Osteoblast (primary cell): Measurements from ENCODE around the gene ZNF784. TPM values are rescaled to one million over a fixed set of nuclear protein-coding genes. Genes with fewer than 3 reads are reported as not detected.
A peak's percentile ranks its signal among the peaks of the same experiment; 100 is the strongest.

ENCODE experiments used
- DNase-seq: peaks from one replicate; pipeline ENCODE4 v3.0.0; 2011; ENCODE audit warnings: low spot score, mixed read lengths; ENCODE audit not compliant: insufficient read length; ENCODE audit errors: missing footprints
- H2AFZ ChIP-seq: 2 replicates; pipeline ENCODE4 v1.6.0; 2011; ENCODE audit warnings: mild to moderate bottlenecking, low read length
- H3K27ac ChIP-seq: 2 replicates; pipeline ENCODE4 v1.5.1; 2011; ENCODE audit warnings: mild to moderate bottlenecking, low read depth, low read length, moderate library complexity
- H3K27me3 ChIP-seq: 2 replicates; pipeline ENCODE4 v1.6.0; 2012; ENCODE audit warnings: mild to moderate bottlenecking, control low read depth, inconsistent platforms, low read length, moderate library complexity; ENCODE audit not compliant: insufficient read depth
- H3K36me3 ChIP-seq: 2 replicates; pipeline ENCODE4 v1.5.1; 2011; ENCODE audit warnings: mild to moderate bottlenecking, low read length, control low read depth, moderate library complexity; ENCODE audit not compliant: insufficient read depth
- H3K4me1 ChIP-seq: 2 replicates; pipeline ENCODE4 v1.5.1; 2011; ENCODE audit warnings: mild to moderate bottlenecking, low read length, control low read depth, moderate library complexity; ENCODE audit not compliant: insufficient read depth
- H3K4me2 ChIP-seq: 2 replicates; pipeline ENCODE4 v1.6.0; 2011; ENCODE audit warnings: mild to moderate bottlenecking, low read length; ENCODE audit not compliant: insufficient read depth
- H3K4me3 ChIP-seq: fragments of 200-600 bp; sonication (generic); 3 replicates; pipeline ENCODE4 v1.5.1; 2012; ENCODE audit warnings: mild to moderate bottlenecking, low read length, inconsistent platforms; ENCODE audit not compliant: insufficient read depth
- H3K79me2 ChIP-seq: 2 replicates; pipeline ENCODE4 v1.6.0; 2012; ENCODE audit warnings: mild to moderate bottlenecking, low read length, control low read depth, inconsistent platforms; ENCODE audit not compliant: insufficient read depth
- H3K9me3 ChIP-seq: 2 replicates; pipeline ENCODE4 v1.5.1; 2011; ENCODE audit warnings: low read depth, low read length, control low read depth
- H4K20me1 ChIP-seq: 2 replicates; pipeline ENCODE4 v1.6.0; 2012; ENCODE audit warnings: mild to moderate bottlenecking, low read length, control low read depth; ENCODE audit not compliant: insufficient read depth
- CTCF ChIP-seq: IDR thresholded peaks from 2 replicates; pipeline ENCODE4 v1.5.1; 2011; ENCODE audit warnings: mild to moderate bottlenecking, low read depth, low read length, moderate library complexity; ENCODE audit errors: extremely low read depth
- total RNA-seq: library from RNA; depleted of rRNA; stranded (reverse); fragments of >200 nt; gene quantifications from 2 replicates; pipeline ENCODE4 v1.2.3, GENCODE V29; 2012

ZNF784 gene
- total RNA-seq, 1 donor, result 8.7 TPM

DNA sequence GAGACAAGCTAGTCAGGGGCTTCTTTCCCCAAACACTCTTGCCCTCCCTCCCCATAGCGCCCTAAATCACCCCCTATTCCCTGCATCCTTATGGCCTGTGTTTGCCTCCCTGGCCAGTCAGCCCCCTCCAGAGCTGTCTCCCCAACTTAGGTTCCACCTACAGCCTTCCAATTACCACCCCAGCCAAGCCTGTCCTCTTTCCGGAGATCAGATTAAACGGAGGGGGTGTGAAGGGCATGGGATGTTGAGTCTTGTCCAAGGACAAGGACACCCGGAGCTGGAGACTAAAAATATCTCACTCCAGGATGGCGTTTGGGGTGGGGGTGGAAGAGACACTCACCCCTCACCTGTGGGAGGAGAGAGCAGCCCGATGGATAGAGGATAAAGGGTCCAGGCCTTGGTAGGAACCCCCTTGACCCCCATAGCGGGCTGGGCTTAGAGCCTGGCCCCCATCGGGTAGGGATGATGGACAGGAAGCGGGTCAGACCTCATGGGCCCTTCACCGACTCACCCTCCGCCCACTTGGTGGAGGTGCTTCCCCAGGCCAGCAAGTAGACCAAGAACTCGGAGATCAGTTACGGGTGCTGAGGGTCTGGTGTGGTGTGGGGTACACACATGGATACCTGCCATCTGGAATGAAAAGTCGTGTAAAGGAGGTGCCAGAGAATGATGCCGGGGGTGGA lies 12.9 kb downstream of the ZNF784 start:
- Histone ChIP-seq H3K4me1 (peaks cover 6% of the 10 kb centered on the region), H2AFZ (no peak overlapping the region), H3K4me2 (no peak overlapping the region), H3K27ac (no peak overlapping the region), H3K4me3 (no peak overlapping the region), H4K20me1 (peaks cover 31% of the 10 kb centered on the region), H3K9me3 (peaks cover 6% of the 10 kb centered on the region), H3K27me3 (no peaks in the 10 kb centered on the region), H3K36me3 (peaks cover 15% of the 10 kb centered on the region), H3K79me2 (peaks cover 59% of the 10 kb centered on the region)
- DNase-seq, result peak; percentile 67
- no peak for TF ChIP-seq CTCF

DNA sequence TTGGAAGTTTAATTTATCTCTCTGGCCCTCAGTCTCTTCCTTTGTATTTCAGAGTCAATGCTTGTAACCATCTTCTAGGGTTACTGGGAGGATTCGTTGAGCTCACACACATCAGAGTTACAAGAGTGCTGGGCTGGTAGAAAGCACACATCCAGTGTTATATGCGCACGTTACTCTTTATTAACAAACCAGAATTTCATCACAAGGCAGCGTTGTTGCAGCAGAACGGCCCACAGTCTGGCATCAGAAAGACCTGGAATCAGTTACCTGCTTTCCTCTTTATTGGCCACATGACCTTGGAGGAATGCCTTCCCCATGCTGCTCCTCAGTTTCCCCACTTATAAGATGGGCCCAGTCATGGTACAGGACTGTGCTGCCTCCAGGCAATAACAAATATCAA lies 15.0 kb downstream of the ZNF784 start:
- peaks cover 64% of the 10 kb centered on the region for H3K79me2 ChIP-seq
- peaks cover 6% of the 10 kb centered on the region for H3K9me3 ChIP-seq
- H3K27ac ChIP-seq, result no peak overlapping the region
- H3K27me3 ChIP-seq, result no peaks in the 10 kb centered on the region
- no peak for TF ChIP-seq CTCF
- H3K4me2 ChIP-seq, result no peak overlapping the region
- H2AFZ ChIP-seq, result no peak overlapping the region
- H3K4me3 ChIP-seq, result no peak overlapping the region
- peaks cover 11% of the 10 kb centered on the region for H3K36me3 ChIP-seq
- peaks cover 12% of the 10 kb centered on the region for H3K4me1 ChIP-seq
- H4K20me1 ChIP-seq, result peaks cover 34% of the 10 kb centered on the region
- DNase-seq, result peak; percentile 43

- Histone ChIP-seq H3K4me3 (peak overlapping the region; percentile 97), H3K4me1 (peaks cover 12% of the 10 kb centered on the region), H3K79me2 (peaks cover 58% of the 10 kb centered on the region), H3K27me3 (no peaks in the 10 kb centered on the region), H4K20me1 (peaks cover 26% of the 10 kb centered on the region), H3K4me2 (peak overlapping the region; percentile 100), H2AFZ (no peak overlapping the region), H3K36me3 (peaks cover 11% of the 10 kb centered on the region), H3K9me3 (peaks cover 6% of the 10 kb centered on the region), H3K27ac (no peak overlapping the region)
- DNase-seq, result peak; percentile 11
- no peak for TF ChIP-seq CTCF
These were observed 17.5 kb downstream of the ZNF784 start for GRCh38 chr19:55606817-55607216.

GRCh38 chr19:55606471-55606787 lies 17.9 kb downstream of the ZNF784 start:
- H3K4me2 ChIP-seq, result peak overlapping the region; percentile 100
- H3K79me2 ChIP-seq, result peaks cover 54% of the 10 kb centered on the region
- H2AFZ ChIP-seq, result no peak overlapping the region
- no peaks in the 10 kb centered on the region for H3K27me3 ChIP-seq
- peaks cover 12% of the 10 kb centered on the region for H3K4me1 ChIP-seq
- no peak for DNase-seq
- no peak for TF ChIP-seq CTCF
- peaks cover 23% of the 10 kb centered on the region for H4K20me1 ChIP-seq
- peak overlapping the region; percentile 97 for H3K4me3 ChIP-seq
- peak overlapping the region; percentile 89 for H3K27ac ChIP-seq
- peaks cover 6% of the 10 kb centered on the region for H3K9me3 ChIP-seq
- peaks cover 11% of the 10 kb centered on the region for H3K36me3 ChIP-seq
